GM23338 (cell line): Measurements from ENCODE around the gene TAF3.

ENCODE experiments used
- CTCF ChIP-seq, 2 experiments: fragments of 200-600 bp in 1 of 2; sonication (generic) in 1 of 2; conservative IDR thresholded peaks; 2 replicates each; pipeline versions ENCODE4 v1.5.1 to v1.6.1; 2016 to 2017; ENCODE audit warnings: antibody characterized with exemption in 2 of 2, low read depth in 2 of 2, mild to moderate bottlenecking in 2 of 2, moderate library complexity in 1 of 2
- EZH2 ChIP-seq: fragments of 200-600 bp; sonication (generic); IDR thresholded peaks from one replicate; pipeline ENCODE4 v1.8.0; 2017; ENCODE audit warnings: antibody characterized with exemption, mild to moderate bottlenecking, low read depth; ENCODE audit not compliant: unreplicated experiment
- EZH2phosphoT487 ChIP-seq: fragments of 200-600 bp; sonication (generic); IDR thresholded peaks from one replicate; pipeline ENCODE4 v1.8.1; 2018; ENCODE audit warnings: antibody characterized with exemption; ENCODE audit not compliant: unreplicated experiment
- JUNB ChIP-seq: IDR thresholded peaks from one replicate; pipeline ENCODE4 v1.6.1; 2016; ENCODE audit warnings: antibody characterized with exemption; ENCODE audit not compliant: unreplicated experiment
- POLR2AphosphoS5 ChIP-seq: IDR thresholded peaks from 2 replicates; pipeline ENCODE4 v1.6.1; 2016; ENCODE audit warnings: antibody characterized with exemption, low read depth
- TF ChIP-seq, protein P1 (sequence below): IDR thresholded peaks from one replicate; pipeline ENCODE4 v1.6.1; 2018; ENCODE audit warnings: antibody characterized with exemption; ENCODE audit not compliant: unreplicated experiment

DNA sequence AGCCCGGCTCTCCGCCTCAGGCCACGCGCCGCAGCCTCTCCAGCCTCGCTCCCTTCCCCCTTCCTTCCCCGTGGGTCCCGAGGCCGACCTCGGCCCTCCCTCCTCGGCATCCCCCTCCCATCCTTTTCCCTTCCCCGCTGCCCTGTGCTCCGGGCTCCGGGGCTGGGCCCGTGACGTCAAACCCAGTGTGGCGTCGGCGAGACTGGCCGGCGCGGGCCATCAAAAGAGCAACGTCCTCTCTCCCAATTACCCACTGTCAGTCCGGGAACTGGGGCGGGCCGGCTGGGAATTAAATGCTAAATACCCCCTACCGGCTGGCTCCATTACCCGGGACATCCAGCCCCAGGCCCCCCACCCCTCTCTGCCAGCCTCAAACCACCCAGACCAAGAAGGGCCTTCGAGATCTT is 233.5 kb downstream of the TAF3 start:
- TF ChIP-seq CTCF (conservative IDR thresholded peaks at IDR 0.05; ENCODE audit: low read depth in 2 of 2) (no peak), POLR2AphosphoS5 (no peak), EZH2phosphoT487 (no peak), EZH2 (no peak), JUNB (no peak)
- TF ChIP-seq, protein P1, sequence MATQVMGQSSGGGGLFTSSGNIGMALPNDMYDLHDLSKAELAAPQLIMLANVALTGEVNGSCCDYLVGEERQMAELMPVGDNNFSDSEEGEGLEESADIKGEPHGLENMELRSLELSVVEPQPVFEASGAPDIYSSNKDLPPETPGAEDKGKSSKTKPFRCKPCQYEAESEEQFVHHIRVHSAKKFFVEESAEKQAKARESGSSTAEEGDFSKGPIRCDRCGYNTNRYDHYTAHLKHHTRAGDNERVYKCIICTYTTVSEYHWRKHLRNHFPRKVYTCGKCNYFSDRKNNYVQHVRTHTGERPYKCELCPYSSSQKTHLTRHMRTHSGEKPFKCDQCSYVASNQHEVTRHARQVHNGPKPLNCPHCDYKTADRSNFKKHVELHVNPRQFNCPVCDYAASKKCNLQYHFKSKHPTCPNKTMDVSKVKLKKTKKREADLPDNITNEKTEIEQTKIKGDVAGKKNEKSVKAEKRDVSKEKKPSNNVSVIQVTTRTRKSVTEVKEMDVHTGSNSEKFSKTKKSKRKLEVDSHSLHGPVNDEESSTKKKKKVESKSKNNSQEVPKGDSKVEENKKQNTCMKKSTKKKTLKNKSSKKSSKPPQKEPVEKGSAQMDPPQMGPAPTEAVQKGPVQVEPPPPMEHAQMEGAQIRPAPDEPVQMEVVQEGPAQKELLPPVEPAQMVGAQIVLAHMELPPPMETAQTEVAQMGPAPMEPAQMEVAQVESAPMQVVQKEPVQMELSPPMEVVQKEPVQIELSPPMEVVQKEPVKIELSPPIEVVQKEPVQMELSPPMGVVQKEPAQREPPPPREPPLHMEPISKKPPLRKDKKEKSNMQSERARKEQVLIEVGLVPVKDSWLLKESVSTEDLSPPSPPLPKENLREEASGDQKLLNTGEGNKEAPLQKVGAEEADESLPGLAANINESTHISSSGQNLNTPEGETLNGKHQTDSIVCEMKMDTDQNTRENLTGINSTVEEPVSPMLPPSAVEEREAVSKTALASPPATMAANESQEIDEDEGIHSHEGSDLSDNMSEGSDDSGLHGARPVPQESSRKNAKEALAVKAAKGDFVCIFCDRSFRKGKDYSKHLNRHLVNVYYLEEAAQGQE, result no peak
